GM18517 (cell line): ENCODE results near the gene CENPP.

Experiments used
- ATAC-seq: cut with Tn5 transposase; IDR thresholded peaks from one replicate; pipeline ENCODE4 v1.9.1; 2021; ENCODE audit warnings: mild to moderate bottlenecking, moderate library complexity; ENCODE audit not compliant: unreplicated experiment

CENPP gene

DNA sequence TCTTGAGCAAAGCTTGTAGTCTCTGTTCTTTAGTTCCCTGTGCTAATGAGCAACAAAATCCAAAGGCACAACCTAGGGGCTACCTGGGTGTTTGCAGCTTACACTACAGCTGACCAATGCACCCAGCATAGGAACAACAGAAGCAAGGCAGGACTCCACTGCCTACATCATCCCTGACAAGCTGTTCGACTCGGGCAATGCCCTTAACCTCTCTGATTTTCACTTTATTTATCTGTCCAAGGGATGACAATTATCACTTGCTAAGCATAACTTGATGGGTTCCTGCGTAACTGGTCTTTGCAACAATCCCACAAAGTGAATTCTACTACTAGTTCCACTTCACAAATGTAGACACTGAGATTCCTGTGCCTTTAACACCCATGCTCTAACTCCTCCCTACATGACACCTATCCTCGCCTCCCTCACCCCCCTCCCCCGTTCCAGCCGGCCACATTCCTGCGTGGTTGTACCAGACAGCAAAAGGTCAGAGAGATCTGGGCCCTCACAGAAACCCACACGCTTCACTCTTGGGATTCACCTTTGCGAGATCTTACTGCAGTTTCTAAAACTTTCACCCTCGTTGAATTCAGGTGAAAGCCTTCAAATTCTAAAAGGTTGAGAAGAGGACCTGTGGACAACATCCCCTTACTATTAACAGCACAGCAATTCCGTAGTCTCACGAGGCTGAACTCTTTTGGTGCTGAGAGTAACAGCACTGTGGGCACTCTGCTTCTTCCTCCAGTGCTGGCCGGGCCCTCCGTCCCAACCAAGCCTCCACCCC lies 343.2 kb downstream of the CENPP start:
- ATAC-seq = no peak

DNA sequence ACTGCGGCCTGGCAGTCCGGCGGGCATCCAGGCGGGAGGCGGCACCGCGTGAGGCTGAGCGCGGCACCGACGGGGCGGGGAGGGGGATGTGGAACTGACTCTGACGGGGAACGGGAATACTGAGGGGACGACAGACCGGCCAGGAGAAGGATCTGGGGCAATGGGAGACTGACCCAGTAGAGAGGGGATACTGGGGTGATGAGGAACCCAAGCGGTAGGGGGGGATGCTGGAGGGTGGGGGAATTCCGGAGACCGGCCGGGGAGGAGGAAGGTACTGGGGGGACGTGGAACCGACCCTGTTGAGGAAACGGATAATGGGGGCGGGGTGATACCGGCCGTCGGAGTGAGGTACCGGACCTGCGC lies 343.8 kb downstream of the CENPP start:
- no peak for ATAC-seq
